ENCODE data around the gene CRY2.

CRY2 gene

GRCh38 chr11:45930951-45931570, 83.8 kb downstream of the CRY2 start:
- no peak for DNase-seq (ENCODE audit: low read depth in 3 of 3)

DNA sequence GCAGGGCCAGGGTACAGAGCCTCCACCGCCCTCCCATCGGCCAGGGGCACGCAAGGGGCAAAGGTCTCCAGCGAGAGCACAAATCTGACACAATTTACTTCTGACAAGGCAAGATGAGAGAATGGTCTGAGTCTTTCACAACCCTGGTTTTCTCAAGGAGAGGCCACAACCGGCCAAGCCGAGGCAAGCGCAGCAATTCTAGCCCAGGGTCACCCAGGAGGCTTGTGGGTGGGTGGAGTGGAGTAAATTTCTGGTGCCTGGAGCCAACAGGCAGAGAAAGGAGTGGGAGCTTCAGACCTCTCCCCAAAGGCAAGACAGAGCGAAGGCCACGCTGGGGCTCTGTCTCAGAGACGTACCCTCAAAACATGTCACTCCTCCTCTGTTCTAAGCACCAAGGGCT, 84.5 kb downstream of the CRY2 start:
- no peak for DNase-seq (ENCODE audit: low read depth in 3 of 3)

GRCh38 chr11:45932217-45932616, 84.9 kb downstream of the CRY2 start:
- no peak for DNase-seq (ENCODE audit: low read depth in 3 of 3)

Data from stimulated activated CD4-positive, alpha-beta T cell treated with anti-CD3 and anti-CD28 coated beads, TNF-alpha, amount 100 ng/mL, for 48 hours (primary cell).